GM21576 (cell line): ENCODE data around the gene SNCG.

Experiments
- ATAC-seq: cut with Tn5 transposase; IDR thresholded peaks from one replicate; pipeline ENCODE4 v1.9.1; 2021; ENCODE audit warnings: mild to moderate bottlenecking, moderate library complexity; ENCODE audit not compliant: unreplicated experiment

SNCG gene

GRCh38 chr10:86960003-86960862 is 1.8 kb downstream of the SNCG start:
- ATAC-seq = peak; percentile 82

- ATAC-seq = no peak
These were observed 2.5 kb downstream of the SNCG start for GRCh38 chr10:86960863-86961434.

- ATAC-seq = no peak
These were observed 3.2 kb downstream of the SNCG start for GRCh38 chr10:86961481-86962091.

- no peak for ATAC-seq
These were observed 4.0 kb downstream of the SNCG start for GRCh38 chr10:86962136-86962980.

GRCh38 chr10:86962981-86963310 is 4.5 kb downstream of the SNCG start:
- ATAC-seq = no peak

- no peak for ATAC-seq
These were observed 5.0 kb downstream of the SNCG start for GRCh38 chr10:86963341-86963919.

- no peak for ATAC-seq
These were observed 5.9 kb downstream of the SNCG start for GRCh38 chr10:86964061-86964846.

GRCh38 chr10:86964847-86965190 is 6.4 kb downstream of the SNCG start:
- no peak for ATAC-seq

- ATAC-seq = no peak
These were observed 7.7 kb downstream of the SNCG start for GRCh38 chr10:86965986-86966654.

- ATAC-seq = no peak
These were observed 9.1 kb downstream of the SNCG start for GRCh38 chr10:86967481-86967941.

GRCh38 chr10:86968271-86968993 is 10.0 kb downstream of the SNCG start, which contains the start of gene ADIRF:
Gene ADIRF, plus strand, starts transcription at chr10:86968482. Its CDS starts 63 bp downstream, at chr10:86968545.
- ATAC-seq = no peak

GRCh38 chr10:86968994-86969355 is 10.6 kb downstream of the SNCG start:
- ATAC-seq = no peak

- no peak for ATAC-seq
These were observed 11.1 kb downstream of the SNCG start for GRCh38 chr10:86969421-86970041.

GRCh38 chr10:86970162-86970981 is 12.0 kb downstream of the SNCG start:
- ATAC-seq = no peak

GRCh38 chr10:86970982-86971231 is 12.5 kb downstream of the SNCG start:
- ATAC-seq = no peak

- ATAC-seq = peak; percentile 76
These were observed 13.0 kb downstream of the SNCG start for GRCh38 chr10:86971232-86971991.
